H1 (cell line): ENCODE results near the gene RNF225. TPM values are rescaled to one million over a fixed set of nuclear protein-coding genes. Genes with fewer than 3 reads are reported as not detected.

Source experiments
- POU5F1 ChIP-seq: IDR thresholded peaks from 2 replicates; pipeline ENCODE4 v1.6.1; 2011; ENCODE audit warnings: low read depth, mild to moderate bottlenecking, low read length, moderate library complexity
- SAP30 ChIP-seq: fragments of 300-600 bp; sonication (generic); IDR thresholded peaks from 2 replicates; pipeline ENCODE4 v1.7.1; 2012; ENCODE audit warnings: low read length, moderate library complexity, mild to moderate bottlenecking, inconsistent platforms; ENCODE audit not compliant: insufficient read depth, insufficient replicate concordance
- polyA plus RNA-seq, 7 experiments: library from polyadenylated mRNA; depleted of rRNA in 3 of 7; stranded (reverse) in 5 of 7; unstranded in 2 of 7; fragments of >200 nt in 5 of 7; fragments of 200-250 nt in 2 of 7; gene quantifications; 1 replicate in 5 of 7; 2 replicates in 1 of 7; 4 replicates in 1 of 7; pipeline versions ENCODE4 v1.2.1 to v1.2.3, GENCODE V29; 2011 to 2013; ENCODE audit warnings: missing spikeins in 2 of 7, mixed read lengths in 2 of 7
- total RNA-seq: library from RNA; stranded (reverse); fragmentation: NEBNext Ultra II Directional; extraction: Animal tissue kit (Norgen Biotek cat#: 25700); gene quantifications from 2 replicates; pipeline ENCODE4 v1.2.1, GENCODE V29; 2021

The RNF225 gene
- total and polyA plus RNA-seq, 2 of the 8 experiments (the other 6 are each of a cell fraction or from before 2014, with no cell fraction given): 0.17 to 1.0 TPM

GRCh38 chr19:58400916-58401839 is 5.7 kb downstream of the RNF225 start (continued):
- TF ChIP-seq SAP30: no peak
- no peak for TF ChIP-seq POU5F1
